SKM-1 treated with dmso at 0.1 percent for 144 hours (cell line): ENCODE measurements around the gene SHMT2.

Source experiments
- DNase-seq: peaks from one replicate; lab custom pipeline; 2025; ENCODE audit not compliant: unreplicated experiment; lab: John Stamatoyannopoulos, UW

SHMT2 gene

DNA sequence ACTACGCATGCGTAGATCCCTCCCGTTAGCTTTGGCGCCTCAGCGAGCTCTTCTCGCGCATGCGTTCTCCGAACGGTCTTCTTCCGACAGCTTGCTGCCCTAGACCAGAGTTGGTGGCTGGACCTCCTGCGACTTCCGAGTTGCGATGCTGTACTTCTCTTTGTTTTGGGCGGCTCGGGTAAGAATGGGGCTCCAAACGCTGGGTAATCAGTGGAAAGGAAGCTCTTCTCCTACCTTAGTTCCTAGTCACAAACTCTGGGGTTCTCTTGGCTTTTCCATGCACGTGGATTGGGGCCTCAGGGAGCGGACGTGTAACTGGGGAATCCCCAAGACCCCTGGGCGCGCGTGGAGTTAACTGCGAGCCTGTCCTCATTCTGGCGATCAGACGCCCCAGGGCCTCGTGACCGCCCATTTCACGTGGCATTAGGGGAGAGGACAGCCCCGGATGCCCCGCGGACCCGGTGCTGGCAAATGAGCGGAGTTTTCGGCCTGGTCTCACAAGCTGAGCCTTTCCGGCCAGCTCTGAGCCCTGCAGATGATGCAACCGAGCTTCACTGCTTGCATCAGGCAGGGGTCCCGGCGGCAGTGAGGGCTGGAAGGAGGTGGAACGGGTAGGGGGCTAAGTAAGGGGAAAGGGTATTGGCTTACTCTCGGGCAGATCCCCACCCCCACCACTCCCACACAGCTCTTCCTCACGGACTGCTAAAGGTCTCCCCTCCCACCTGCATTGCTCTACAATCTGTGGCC, at the start of gene SHMT2:
TSS of gene SHMT2 (plus strand) at position 78 of the 747 bp plus-strand sequence. CDS start at position 146, 68 bp downstream.
- peak; percentile 81 for DNase-seq

DNA sequence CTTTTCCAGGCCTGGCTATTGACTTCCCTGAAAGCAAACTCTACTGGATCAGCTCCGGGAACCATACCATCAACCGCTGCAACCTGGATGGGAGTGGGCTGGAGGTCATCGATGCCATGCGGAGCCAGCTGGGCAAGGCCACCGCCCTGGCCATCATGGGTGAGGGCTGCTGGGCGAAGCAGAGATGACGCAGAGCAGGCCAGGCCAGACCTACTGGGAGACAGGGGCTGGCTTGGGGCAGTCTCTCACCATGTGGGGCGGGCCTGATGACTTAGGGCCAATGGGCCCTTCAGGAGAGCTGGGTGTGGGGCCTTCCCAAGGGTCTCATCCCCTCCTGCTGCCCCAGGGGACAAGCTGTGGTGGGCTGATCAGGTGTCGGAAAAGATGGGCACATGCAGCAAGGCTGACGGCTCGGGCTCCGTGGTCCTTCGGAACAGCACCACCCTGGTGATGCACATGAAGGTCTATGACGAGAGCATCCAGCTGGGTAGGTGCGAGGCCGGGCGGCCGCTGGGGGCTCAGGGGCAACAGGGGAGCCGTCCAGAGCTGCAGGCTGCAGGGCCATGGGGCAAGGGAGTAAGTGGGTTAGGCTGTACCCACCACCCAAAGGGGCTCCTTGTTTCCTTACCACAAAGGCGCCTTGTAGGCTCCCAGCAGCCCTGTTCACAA, 49.1 kb upstream of the SHMT2 start:
- no peak for DNase-seq

GRCh38 chr12:57181072-57181471, 48.4 kb upstream of the SHMT2 start:
- DNase-seq: no peak

- DNase-seq: no peak
Observed at GRCh38 chr12:57181561-57182155, 47.9 kb upstream of the SHMT2 start.

DNA sequence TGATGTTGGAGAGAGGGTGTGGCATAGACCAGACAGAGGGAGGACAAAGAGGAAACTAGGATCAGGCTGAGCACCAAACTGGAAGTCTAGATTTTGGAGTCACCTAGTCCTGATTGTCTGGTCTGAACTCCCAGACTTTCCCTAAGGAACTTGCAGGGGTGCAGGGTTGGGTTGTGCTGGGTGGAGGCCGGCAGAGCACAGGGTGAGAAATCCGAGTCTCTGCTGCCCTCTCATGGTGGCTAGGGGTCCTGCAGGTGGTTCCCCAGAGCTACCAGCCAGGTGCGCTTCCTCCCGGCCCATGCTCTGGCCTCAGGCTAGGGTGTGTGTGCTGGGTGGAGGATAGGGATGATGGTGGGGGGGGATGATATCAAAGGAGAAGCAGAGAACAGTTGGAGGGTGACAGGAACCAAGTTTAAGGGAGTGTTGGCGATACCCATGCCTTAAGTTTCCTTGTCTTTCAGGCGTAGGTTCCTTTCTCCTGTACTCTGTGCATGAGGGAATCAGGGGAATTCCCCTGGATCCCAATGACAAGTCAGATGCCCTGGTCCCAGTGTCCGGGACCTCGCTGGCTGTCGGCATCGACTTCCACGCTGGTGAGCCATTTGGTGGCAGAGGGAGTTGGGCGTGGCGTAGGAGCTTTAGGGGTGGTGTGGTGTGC, 46.5 kb upstream of the SHMT2 start:
- peak; percentile 10 for DNase-seq

DNA sequence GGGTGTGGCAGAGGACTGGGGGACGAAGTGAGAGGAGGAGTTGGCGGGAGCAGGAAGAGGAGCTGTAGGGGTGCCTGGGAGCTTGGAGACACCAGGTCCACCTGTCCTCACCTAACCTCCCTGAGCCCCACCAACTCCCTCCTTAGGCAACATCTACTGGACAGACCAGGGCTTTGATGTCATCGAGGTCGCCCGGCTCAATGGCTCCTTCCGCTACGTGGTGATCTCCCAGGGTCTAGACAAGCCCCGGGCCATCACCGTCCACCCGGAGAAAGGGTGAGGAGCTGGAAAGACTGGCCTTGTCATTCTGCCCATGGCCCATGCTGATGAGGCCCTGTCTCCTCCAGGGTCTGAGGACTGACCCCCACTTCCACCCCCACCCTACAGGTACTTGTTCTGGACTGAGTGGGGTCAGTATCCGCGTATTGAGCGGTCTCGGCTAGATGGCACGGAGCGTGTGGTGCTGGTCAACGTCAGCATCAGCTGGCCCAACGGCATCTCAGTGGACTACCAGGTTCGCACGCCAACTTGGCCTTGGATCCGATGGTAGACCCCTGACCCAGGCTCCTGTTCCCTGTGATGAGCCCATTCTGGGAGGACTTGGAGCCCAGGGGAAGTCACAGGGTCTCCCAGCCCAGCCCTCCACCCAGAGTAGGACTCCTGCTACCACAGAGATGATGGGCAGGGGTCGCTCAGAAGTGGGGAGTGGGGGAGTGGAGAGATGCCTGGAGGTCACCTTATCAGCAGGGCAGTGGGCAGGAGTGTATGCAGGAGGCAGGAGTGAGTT, 45.4 kb upstream of the SHMT2 start:
- DNase-seq: no peak

DNA sequence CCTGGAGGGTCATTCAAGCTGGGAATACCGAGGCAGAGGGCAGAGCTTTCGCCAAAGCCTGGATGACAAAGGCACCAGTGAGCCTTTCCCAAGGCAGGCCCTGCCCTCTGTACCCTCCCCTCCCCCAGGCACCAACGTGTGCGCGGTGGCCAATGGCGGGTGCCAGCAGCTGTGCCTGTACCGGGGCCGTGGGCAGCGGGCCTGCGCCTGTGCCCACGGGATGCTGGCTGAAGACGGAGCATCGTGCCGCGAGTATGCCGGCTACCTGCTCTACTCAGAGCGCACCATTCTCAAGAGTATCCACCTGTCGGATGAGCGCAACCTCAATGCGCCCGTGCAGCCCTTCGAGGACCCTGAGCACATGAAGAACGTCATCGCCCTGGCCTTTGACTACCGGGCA, 44.1 kb upstream of the SHMT2 start:
- DNase-seq: no peak

- no peak for DNase-seq
Observed at GRCh38 chr12:57185906-57186508, 43.5 kb upstream of the SHMT2 start.

DNA sequence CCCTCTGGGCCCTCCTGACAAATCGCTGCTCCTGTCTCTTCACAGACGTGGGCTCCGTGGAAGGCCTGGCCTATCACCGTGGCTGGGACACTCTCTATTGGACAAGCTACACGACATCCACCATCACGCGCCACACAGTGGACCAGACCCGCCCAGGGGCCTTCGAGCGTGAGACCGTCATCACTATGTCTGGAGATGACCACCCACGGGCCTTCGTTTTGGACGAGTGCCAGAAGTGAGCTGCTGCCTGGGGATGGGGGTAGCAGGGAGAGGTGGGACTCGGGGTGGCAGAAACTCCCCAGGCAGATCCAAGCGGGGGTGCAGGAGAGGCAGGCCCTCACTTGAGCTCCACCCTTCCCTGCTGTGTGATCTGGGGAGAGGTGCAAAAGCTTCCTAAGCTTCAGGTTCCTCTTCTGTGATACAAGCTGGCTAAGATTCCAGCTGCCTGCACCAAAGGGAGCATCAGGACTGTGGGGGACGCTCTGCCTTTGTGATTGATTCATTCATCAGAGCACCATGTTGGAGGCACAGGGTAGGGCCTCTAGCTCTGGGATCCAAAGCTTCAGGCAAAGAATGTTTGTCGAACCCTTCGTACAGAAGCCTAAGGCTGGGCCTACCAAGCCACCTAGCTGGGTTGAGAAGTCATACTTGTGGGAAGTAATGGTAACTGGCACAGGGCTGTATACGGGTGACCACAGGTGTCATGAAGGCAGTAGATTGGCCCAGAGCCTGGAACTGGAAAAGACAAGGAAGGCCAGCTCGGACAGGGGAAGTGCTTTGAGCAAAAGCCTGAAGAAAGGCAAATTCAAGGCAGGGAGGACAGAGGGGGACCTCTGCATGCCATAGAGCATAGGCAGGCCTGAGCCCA, 42.1 kb upstream of the SHMT2 start:
- DNase-seq: no peak

DNA sequence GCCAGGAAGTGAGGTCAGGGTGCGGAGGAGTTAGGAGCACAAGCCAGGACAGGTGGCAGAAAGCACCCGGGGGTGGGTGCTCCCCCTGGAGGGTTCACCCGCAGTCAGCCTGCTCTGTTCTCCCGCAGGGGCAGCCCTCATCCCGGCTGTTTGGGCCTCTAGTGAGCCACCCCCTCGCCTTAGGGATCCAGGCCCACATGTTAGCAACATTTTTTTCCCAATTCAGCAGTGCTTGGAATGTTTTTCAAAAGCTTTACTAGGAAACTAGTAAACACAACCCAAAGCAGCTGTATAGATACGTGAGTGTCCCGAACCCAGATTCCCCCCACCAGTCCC, 41.5 kb upstream of the SHMT2 start:
- no peak for DNase-seq

DNA sequence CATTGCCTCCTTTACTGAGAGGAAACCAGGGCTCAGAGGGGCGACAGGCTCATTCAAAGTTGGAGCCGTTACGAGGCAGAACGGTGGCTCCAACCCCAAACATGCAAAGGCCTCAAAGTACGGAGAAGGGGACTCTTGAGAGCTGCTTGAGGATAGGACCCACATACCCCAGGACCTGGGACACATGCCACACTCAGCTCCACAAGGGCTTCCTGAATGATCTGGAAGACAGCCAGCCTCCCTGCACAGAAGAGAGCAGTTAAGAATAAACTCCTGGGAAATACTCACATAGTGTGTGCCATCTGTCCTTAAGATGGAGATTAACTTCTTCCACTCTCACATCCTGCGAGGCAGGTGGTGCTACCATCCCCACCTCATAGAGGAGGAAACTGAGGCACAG, 39.5 kb upstream of the SHMT2 start:
- DNase-seq: no peak

- DNase-seq: no peak
Observed at GRCh38 chr12:57190821-57191220, 38.7 kb upstream of the SHMT2 start.

GRCh38 chr12:57191410-57191809, 38.1 kb upstream of the SHMT2 start:
- DNase-seq: no peak

DNA sequence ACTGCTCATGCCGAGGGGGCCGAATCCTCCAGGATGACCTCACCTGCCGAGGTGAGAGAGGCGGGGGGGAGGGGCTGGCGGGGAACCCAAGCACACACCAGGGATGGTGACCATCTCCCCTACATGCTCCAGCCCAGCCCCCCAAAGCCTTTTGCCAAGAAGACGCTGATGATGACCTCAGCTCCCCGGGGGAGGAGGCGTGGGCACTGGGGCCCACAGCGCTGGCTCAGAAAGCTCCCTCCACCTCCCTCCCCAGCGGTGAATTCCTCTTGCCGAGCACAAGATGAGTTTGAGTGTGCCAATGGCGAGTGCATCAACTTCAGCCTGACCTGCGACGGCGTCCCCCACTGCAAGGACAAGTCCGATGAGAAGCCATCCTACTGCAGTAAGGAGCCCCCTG, 36.6 kb upstream of the SHMT2 start:
- DNase-seq: no peak

- no peak for DNase-seq
Observed at GRCh38 chr12:57193706-57194245, 35.7 kb upstream of the SHMT2 start.

GRCh38 chr12:57194253-57194652, 35.3 kb upstream of the SHMT2 start:
- no peak for DNase-seq

GRCh38 chr12:57195186-57195585, 34.3 kb upstream of the SHMT2 start:
- DNase-seq: no peak

GRCh38 chr12:57195611-57196371, 33.7 kb upstream of the SHMT2 start:
- DNase-seq: no peak

GRCh38 chr12:57196439-57196838, 33.1 kb upstream of the SHMT2 start:
- DNase-seq: no peak
